K562 (cell line): ENCODE data around the gene UPK2. TPM values are rescaled to one million over a fixed set of nuclear protein-coding genes. Genes with fewer than 3 reads are reported as not detected.
"Not testable (repeated sequence)": the region's sequence is repeated elsewhere in the genome, so short reads cannot be mapped to it uniquely, and the experiment has no call there.

Source experiments
- ATAC-seq: fragments of 200-7000 bp; cut with Tn5 transposase; 3 replicates; pipeline ENCODE4 v1.9.1; 2020; ENCODE audit warnings: moderate library complexity
- BruUV-seq: library from RNA; stranded (reverse); fragments of 400-500 nt; replicated peaks from 2 replicates; lab custom pipeline; 2021; lab: Mats Ljungman, UMichigan
- CTCF ChIA-PET: fragments of 300-600 bp; formaldehyde crosslinking; extraction: SDS; loops from one replicate; lab custom pipeline; 2021; ENCODE audit warnings: low intra/inter-chr PET ratio; lab: Yijun Ruan, JAX
- POLR2A ChIA-PET: fragments of 300-600, 350-650 bp; sonication (Branson Sonifier 250); formaldehyde crosslinking; extraction: SDS; loops from one replicate; lab custom pipeline; 2021; ENCODE audit warnings: antibody characterized with exemption, inconsistent platforms; lab: Yijun Ruan, JAX
- DNase-seq, 4 experiments: peaks; one replicate each; pipeline versions ENCODE4 v3.0.0 to v3.0.0-alpha.2; 2011 to 2018; ENCODE audit warnings: low spot score in 3 of 4, mixed read lengths in 3 of 4; ENCODE audit errors: extremely low read depth in 1 of 4
- FAIRE-seq: peaks from 2 replicates; lab custom pipeline; 2011; peaks lifted over from hg19 to GRCh38; lab: Jason Lieb, UNC
- H2AFZ ChIP-seq: 2 replicates; pipeline ENCODE4 v1.6.0; 2011; ENCODE audit warnings: low read depth, low read length, control low read depth, inconsistent platforms
- H3K27ac ChIP-seq: fragments of 200-600 bp; 3 replicates; pipeline ENCODE4 v1.8.0; 2011; ENCODE audit warnings: low read depth, mild to moderate bottlenecking, control low read depth, inconsistent platforms, low read length, moderate library complexity, mixed read lengths; ENCODE audit errors: extremely low read depth
- H3K27me3 ChIP-seq, 2 experiments: fragments of 300-600 bp in 1 of 2; 2 replicates in 1 of 2; 3 replicates in 1 of 2; pipeline versions ENCODE4 v1.6.0 to v1.8.0; 2011; ENCODE audit warnings: inconsistent platforms in 2 of 2, low read length in 2 of 2, mild to moderate bottlenecking in 1 of 2, mixed read lengths in 1 of 2, moderate library complexity in 1 of 2; ENCODE audit not compliant: control insufficient read depth in 2 of 2, insufficient read depth in 2 of 2
- H3K36me3 ChIP-seq: fragments of 300-600 bp; 3 replicates; pipeline ENCODE4 v1.8.0; 2011; ENCODE audit warnings: mild to moderate bottlenecking, low read length, inconsistent platforms; ENCODE audit not compliant: control insufficient read depth, insufficient read depth
- H3K4me1 ChIP-seq, 2 experiments: fragments of 200-600 bp in 1 of 2; replicated peaks in 1 of 2; 2 replicates in 1 of 2; 3 replicates in 1 of 2; pipeline versions ENCODE4 v1.5.1 to v1.8.0; 2011; ENCODE audit warnings: inconsistent platforms in 2 of 2, low read length in 2 of 2, mild to moderate bottlenecking in 1 of 2, mixed read lengths in 1 of 2, moderate library complexity in 1 of 2; ENCODE audit not compliant: control insufficient read depth in 2 of 2, insufficient read depth in 2 of 2
- H3K4me2 ChIP-seq: 2 replicates; pipeline ENCODE4 v1.6.1; 2011; ENCODE audit warnings: low read length, control low read depth, inconsistent platforms, mixed read lengths; ENCODE audit not compliant: insufficient read depth
- H3K4me3 ChIP-seq: fragments of 200-600 bp; sonication (generic), shearing (Covaris generic); 2 replicates; pipeline ENCODE4 v1.5.1; 2016; ENCODE audit warnings: control low read depth, inconsistent platforms
- H3K79me2 ChIP-seq: fragments of 200-600 bp; 3 replicates; pipeline ENCODE4 v1.8.0; 2011; ENCODE audit warnings: low read length, inconsistent platforms; ENCODE audit not compliant: control insufficient read depth, insufficient read depth
- H3K9ac ChIP-seq, 2 experiments: 2 replicates each; pipeline versions ENCODE4 v1.6.0 to v1.6.1; 2011; ENCODE audit warnings: low read depth in 2 of 2, low read length in 2 of 2, control low read depth in 1 of 2, inconsistent platforms in 1 of 2, mild to moderate bottlenecking in 1 of 2, mixed read lengths in 1 of 2; ENCODE audit not compliant: insufficient read depth in 1 of 2
- H3K9me1 ChIP-seq: one replicate; pipeline ENCODE4 v1.6.0; 2011; ENCODE audit warnings: inconsistent platforms, mild to moderate bottlenecking, low read length, moderate library complexity; ENCODE audit not compliant: control insufficient read depth, insufficient read depth
- H3K9me3 ChIP-seq: replicated peaks from 2 replicates; pipeline ENCODE4 v1.5.1; 2011; ENCODE audit warnings: low read depth, low read length, inconsistent platforms; ENCODE audit not compliant: control insufficient read depth, insufficient read depth
- H4K20me1 ChIP-seq: replicated peaks from 2 replicates; pipeline ENCODE4 v1.6.1; 2011; ENCODE audit warnings: low read length, inconsistent platforms, mixed read lengths; ENCODE audit not compliant: control insufficient read depth, insufficient read depth
- BRCA1 ChIP-seq, 2 experiments: fragments of 450-650 bp in 1 of 2; sonication (generic) in 1 of 2; formaldehyde crosslinking in 1 of 2; IDR thresholded peaks; 2 replicates each; pipeline versions ENCODE4 v1.5.0 to v1.6.1; 2017 to 2020; ENCODE audit warnings: mild to moderate bottlenecking in 1 of 2, missing genetic modification reagents in 1 of 2
- LCOR ChIP-seq: sonication (generic); formaldehyde crosslinking; IDR thresholded peaks from 2 replicates; pipeline ENCODE4 v1.8.0; 2022; ENCODE audit warnings: mild to moderate bottlenecking, missing genetic modification reagents
- NEUROD1 ChIP-seq: fragments of 150-350 bp; IDR thresholded peaks from 2 replicates; pipeline ENCODE4 v1.6.1; 2014; ENCODE audit warnings: borderline replicate concordance, low read length, low read depth; ENCODE audit not compliant: partially characterized antibody
- PURB ChIP-seq: sonication (generic); formaldehyde crosslinking; IDR thresholded peaks from 2 replicates; pipeline ENCODE4 v1.9.0; 2021; ENCODE audit warnings: low read depth, mild to moderate bottlenecking, missing genetic modification reagents
- RBM39 ChIP-seq: fragments of 200-400 bp; formaldehyde crosslinking; optimal IDR thresholded peaks from 2 replicates; pipeline ENCODE3; 2018; ENCODE audit warnings: low read depth, low read length
- TAF15 ChIP-seq: fragments of 200-400 bp; formaldehyde crosslinking; IDR thresholded peaks from 2 replicates; pipeline ENCODE4 v1.6.1; 2017; ENCODE audit warnings: mild to moderate bottlenecking, low read depth, low read length, moderate library complexity
- TFAM ChIP-seq: fragments of 250-450 bp; sonication (Bioruptor Pico); conservative IDR thresholded peaks from 2 replicates; pipeline ENCODE4 v1.5.0; 2021; ENCODE audit warnings: mild to moderate bottlenecking, moderate library complexity
- ZNF444 ChIP-seq: fragments of 250-450 bp; sonication (Bioruptor Pico); IDR thresholded peaks from 2 replicates; pipeline ENCODE4 v1.4.0; 2020; ENCODE audit warnings: mild to moderate bottlenecking, moderate library complexity
- WGBS: fragments of 100-300 bp; shearing (Covaris generic); methylation state at CpG from one replicate; pipeline ENCODE4 v1.1.6; 2016; ENCODE audit warnings: low coverage, mixed read lengths; ENCODE audit not compliant: insufficient coverage; ENCODE audit errors: missing lambda C conversion rate; 5-methylcytosine and 5-hydroxymethylcytosine counted together
- in situ Hi-C: fragments of 300-500 bp; cut with MboI; formaldehyde crosslinking; loops from 4 replicates; pipeline ENCODE4 v1.15.0; 2018; ENCODE audit warnings: inconsistent platforms, mixed read lengths
- intact Hi-C: fragments of 100-400 bp; cut with micrococcal nuclease; formaldehyde crosslinking; loops from 2 replicates; pipeline ENCODE4 v1.14.2; 2022
- polyA plus RNA-seq, 8 experiments: library from polyadenylated mRNA; depleted of rRNA in 4 of 8; stranded (reverse) in 5 of 8; unstranded in 3 of 8; fragments of >200 nt; fragmentation: Nextera tagmentation in 2 of 8; fragmentation: Illumina TruSeq in 1 of 8; extraction: Ambion mirVana in 2 of 8; extraction: Trizol in 1 of 8; gene quantifications; 2 replicates each; pipeline versions ENCODE4 v1.2.1 to v1.2.3, GENCODE V29; 2011 to 2014; ENCODE audit warnings: inconsistent platforms in 1 of 8, missing spikeins in 1 of 8
- total RNA-seq, 7 experiments: library from RNA; depleted of rRNA in 6 of 7; stranded (reverse); fragments of >200 nt in 6 of 7; fragmentation: Illumina TruSeq in 2 of 7; extraction: Trizol in 2 of 7; gene quantifications; 2 replicates each; pipeline versions ENCODE4 v1.2.1 to v1.2.3, GENCODE V29; 2011 to 2021; ENCODE audit warnings: low replicate concordance in 1 of 7

UPK2 gene
- total and polyA plus RNA-seq, 9 of the 15 experiments (the other 6 are each of a cell fraction or from before 2014, with no cell fraction given): not detected

- WGBS: 6% methylated on average over 6 of the region's 6 CpGs
Measured at GRCh38 chr11:118953976-118954375, 2.1 kb upstream of the UPK2 start.

GRCh38 chr11:118956847-118957469 lies 860 bp downstream of the UPK2 start:
- Histone ChIP-seq H4K20me1 (no peaks in the 10 kb centered on the region; the same call in none of the 2 replicates), H3K9me3 (no peaks in the 10 kb centered on the region), H3K9me1 (no peaks in the 10 kb centered on the region), H3K36me3 (no peaks in the 10 kb centered on the region), H3K9ac (peak overlapping the region in 1 of 2 experiments; percentile 42; a peak in 1 of 4 replicates), H2AFZ (no peak overlapping the region), H3K79me2 (no peaks in the 10 kb centered on the region), H3K4me1 (peaks cover 0 to 22% of the 10 kb centered on the region in 2 experiments; a peak in 3 of 5 replicates), H3K4me2 (no peak overlapping the region; the same call in 1 of the 2 replicates), H3K27ac (no peak overlapping the region), H3K4me3 (no peak overlapping the region), H3K27me3 (peaks cover 8 to 27% of the 10 kb centered on the region in 2 experiments; a peak in 4 of 5 replicates)
- FAIRE-seq (no peak), ATAC-seq (no peak), DNase-seq (no peak)
- 16% methylated on average over 13 of the region's 14 CpGs for WGBS
- CTCF ChIA-PET: interaction anchor here (1.4 to 2.8 kb wide), 3 partner anchors 50 to 298 kb away, joined by 9 to 18 read pairs (median 14); no protein-coding TSS in a partner anchor
- intact Hi-C loops: loop anchor here (1.0 to 10.0 kb wide), 3 partner anchors 28 to 302 kb away; no protein-coding TSS in a partner anchor
- POLR2A ChIA-PET: interaction anchor here (0.5 to 0.6 kb wide), 4 partner anchors 33 to 587 kb away, joined by 3 read pairs; no protein-coding TSS in a partner anchor
- BruUV-seq: no TSS peak
- TF ChIP-seq ZNF444 (CRISPR knock-in tag): no peak
- TF ChIP-seq TAF15: no peak
- no peak for TF ChIP-seq LCOR (CRISPR knock-in tag)
- TF ChIP-seq NEUROD1: no peak
- TF ChIP-seq PURB (CRISPR knock-in tag): no peak
- no peak for TF ChIP-seq TFAM (CRISPR knock-in tag)
- TF ChIP-seq BRCA1 (IDR thresholded peaks at IDR 0.05): no peak
- TF ChIP-seq BRCA1 (CRISPR knock-in tag; IDR thresholded peaks at IDR 0.05): no peak
- TF ChIP-seq RBM39: no peak
- in situ Hi-C loops: no loop called here

More at GRCh38 chr11:118953976-118954375, 2.1 kb upstream of the UPK2 start:
- H3K36me3 ChIP-seq, H4K20me1 ChIP-seq, POLR2A ChIA-PET, H3K4me2 ChIP-seq, H3K9me1 ChIP-seq, DNase-seq, H2AFZ ChIP-seq, in situ Hi-C loops, ATAC-seq, H3K9me3 ChIP-seq, BruUV-seq, H3K9ac ChIP-seq, H3K4me3 ChIP-seq, H3K27ac ChIP-seq, H3K79me2 ChIP-seq, CTCF ChIA-PET: not testable (repeated sequence)
- intact Hi-C loops: loop anchor here (10.0 kb wide), 1 partner anchor 299 kb away; no protein-coding TSS in a partner anchor
- peak; percentile 32 for FAIRE-seq
- peaks cover 0 to 14% of the 10 kb centered on the region in 2 experiments; a peak in 3 of 5 replicates for H3K4me1 ChIP-seq
- H3K27me3 ChIP-seq: peaks cover 14 to 32% of the 10 kb centered on the region in 2 experiments; a peak in 4 of 5 replicates
